DMS 273 (cell line): ENCODE measurements around the gene SLC24A3.

Source experiments
- DNase-seq: peaks from one replicate; lab custom pipeline; 2025; ENCODE audit not compliant: unreplicated experiment; lab: John Stamatoyannopoulos, UW

Gene SLC24A3

DNA sequence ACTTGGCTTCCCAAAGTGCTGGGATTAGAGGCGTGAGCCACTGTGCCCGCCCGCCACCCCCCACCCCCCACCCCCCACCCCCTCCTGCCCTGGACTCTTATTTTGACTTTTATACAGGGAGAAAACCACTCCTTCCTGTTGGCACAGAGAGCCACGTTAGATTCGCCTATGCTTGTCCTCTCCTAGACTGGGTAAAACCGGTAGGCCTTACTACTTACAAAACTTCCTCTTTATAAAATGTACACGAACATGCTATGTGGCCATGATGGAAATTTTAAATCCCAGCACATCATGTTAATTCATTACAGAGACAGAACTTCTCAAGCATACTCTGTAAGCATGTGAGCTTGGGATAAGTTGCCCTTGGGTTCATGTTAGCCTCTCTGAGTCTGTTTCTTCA lies 124.2 kb downstream of the SLC24A3 start:
- no peak for DNase-seq

- DNase-seq = no peak
Observed at GRCh38 chr20:19338380-19338779, 125.9 kb downstream of the SLC24A3 start.

DNA sequence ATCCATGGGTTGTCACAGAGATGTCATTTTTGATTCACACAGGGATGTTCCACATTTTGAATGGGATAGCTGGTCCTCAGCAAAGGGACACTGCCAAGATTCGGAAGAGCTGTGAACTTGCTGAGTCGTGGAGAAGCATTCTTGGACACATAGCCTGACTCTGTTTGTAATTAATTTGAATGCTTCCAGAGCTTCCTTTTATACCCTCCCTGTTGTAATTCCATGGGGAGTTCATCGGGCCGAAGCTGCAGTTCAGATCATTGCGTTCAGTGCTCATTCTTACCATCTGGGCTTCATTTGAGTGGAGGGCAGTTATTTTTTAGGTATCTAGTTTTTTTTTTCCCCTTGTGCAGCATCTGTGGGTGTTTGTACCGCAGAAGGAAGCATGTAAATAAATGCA lies 126.5 kb downstream of the SLC24A3 start:
- DNase-seq = no peak

DNA sequence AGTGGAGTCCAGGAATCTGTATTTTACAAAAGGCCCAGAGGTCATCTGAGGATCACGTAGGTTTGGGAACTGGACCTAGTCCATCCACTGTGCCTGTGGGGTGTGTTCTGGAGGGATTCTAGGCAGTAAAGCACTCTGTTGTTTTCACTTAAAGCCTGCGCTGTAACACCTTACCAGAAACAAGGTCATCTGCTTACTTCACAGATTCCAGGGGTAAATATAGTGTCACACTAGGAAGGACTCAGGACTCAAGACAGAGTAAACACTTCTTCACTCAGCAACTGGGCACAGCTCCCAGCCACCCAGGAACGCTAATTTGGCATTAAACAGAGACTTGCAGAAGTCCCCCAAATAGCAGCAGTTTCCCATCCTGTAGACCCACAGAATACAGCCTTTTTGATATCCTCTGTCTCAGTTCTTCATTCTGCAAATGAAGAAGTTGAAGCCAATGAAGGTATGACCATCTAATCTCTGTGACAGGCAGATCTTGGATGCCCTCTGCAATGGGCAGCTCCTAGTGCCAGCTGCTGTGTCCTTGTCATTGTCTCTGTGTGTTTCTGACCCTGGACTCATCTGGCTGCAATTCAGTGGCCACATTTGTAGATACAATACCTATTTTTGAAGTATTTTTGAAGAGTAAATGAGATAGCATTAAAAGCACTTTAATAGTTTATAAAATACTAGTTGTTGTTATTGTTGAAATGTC lies 129.1 kb downstream of the SLC24A3 start:
- no peak for DNase-seq

GRCh38 chr20:19344341-19344740 lies 131.9 kb downstream of the SLC24A3 start:
- no peak for DNase-seq

DNA sequence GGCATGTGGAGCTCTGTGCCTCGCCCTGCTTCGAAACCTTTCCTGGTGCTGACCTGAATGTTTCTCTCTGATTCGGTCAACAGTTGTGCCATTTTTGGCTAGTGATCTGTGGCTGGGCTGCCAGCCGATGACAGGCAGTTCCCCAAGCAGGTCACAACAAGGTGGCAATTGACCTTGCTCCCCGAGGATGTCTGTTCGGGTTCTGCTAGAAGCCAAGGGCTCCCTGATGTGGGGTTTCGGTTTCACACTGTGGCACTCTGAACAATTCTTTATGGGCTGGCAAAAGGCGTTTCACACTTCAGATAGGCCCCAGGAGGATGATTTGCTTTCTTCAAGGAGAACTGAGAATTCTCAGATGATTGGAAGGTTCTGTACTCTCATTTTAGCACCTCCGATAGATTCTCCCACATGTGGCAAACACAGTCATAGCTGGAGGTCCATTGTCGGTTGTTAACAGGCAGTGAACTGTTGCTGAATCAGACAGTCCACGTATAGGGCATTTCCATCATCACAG lies 135.6 kb downstream of the SLC24A3 start:
- DNase-seq = no peak

- DNase-seq = no peak
Observed at GRCh38 chr20:19348582-19348981, 136.1 kb downstream of the SLC24A3 start.

- no peak for DNase-seq
Observed at GRCh38 chr20:19349879-19350278, 137.4 kb downstream of the SLC24A3 start.

DNA sequence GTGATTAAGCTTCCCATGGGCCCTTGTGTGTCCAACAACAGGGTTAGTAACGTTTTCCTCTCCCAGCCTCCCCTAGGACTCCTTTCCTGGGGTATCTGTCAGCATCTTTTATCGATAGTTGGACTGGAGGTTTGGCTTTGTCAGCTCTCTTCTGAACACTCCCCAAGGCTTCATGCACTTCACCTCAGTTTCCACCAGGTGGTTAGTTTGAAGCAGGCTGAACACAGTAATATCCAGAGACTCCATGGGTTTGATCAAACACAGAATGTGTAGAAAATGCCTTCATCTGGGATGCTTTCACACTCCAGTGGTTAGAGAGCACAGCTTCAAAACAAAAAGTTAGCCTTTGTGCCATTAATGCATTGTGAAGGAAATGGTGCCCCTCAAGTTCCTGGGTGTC lies 139.1 kb downstream of the SLC24A3 start:
- no peak for DNase-seq

- DNase-seq = no peak
Observed at GRCh38 chr20:19354950-19355349, 142.5 kb downstream of the SLC24A3 start.

DNA sequence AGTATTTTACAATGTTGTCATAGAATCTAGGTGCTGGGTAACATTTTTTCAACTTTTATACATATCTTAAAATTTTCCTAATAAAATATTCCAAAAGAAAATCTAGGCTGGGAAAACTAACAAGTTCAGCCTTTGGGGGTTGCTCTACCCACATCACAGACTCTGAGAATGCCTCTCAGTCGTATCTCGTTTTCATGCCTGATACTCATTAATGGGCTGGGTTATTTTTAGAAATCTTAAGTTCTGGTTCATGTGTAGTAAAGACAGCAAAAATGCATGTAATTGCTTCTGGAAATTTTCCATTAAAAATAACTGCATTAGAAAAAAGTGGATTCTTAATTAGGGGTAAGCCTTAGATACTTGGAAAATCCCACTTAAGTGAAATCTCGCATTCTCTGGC lies 149.3 kb downstream of the SLC24A3 start:
- DNase-seq = no peak

GRCh38 chr20:19363476-19363875 lies 151.0 kb downstream of the SLC24A3 start:
- DNase-seq = no peak

DNA sequence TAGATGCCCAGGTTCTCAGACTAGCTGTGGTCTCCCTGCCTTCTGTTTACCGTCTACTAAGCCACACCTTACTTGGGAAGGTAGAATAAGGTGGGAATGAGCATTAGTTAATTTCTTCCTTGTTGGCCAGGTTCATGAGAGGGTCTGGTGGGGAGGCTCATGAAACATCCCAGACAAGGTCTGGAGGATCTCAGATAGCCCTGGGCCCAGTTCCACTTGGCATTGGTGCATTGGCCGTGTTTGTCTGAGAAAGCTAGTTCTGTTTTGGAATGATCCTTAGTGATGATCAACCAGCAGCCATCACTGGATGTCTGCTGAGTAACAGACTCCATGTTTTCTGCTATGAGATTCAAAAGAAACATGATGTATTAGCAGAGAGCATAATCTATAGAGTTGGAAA lies 155.1 kb downstream of the SLC24A3 start:
- no peak for DNase-seq

DNA sequence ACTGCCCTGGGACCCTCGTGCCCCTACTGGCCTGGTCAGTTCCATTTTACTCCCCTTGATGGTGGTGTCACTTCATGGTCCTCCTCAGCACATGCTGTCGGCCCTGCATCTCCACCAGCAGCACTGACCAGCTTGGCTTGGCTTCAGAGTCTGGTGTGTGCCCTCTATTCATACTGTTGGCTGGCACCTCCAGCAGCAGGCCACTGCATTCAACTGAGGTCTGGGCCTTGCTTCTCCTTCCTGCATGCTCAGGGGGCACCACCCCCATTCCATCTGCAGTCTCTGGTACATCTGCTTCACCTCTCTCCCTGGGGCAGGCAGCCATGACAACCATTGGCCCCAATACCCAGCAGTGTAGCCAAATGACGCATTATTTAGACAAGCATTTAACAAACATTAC lies 155.9 kb downstream of the SLC24A3 start:
- peak; percentile 43 for DNase-seq

GRCh38 chr20:19370076-19371075 lies 157.9 kb downstream of the SLC24A3 start:
- DNase-seq = peak; percentile 43

DNA sequence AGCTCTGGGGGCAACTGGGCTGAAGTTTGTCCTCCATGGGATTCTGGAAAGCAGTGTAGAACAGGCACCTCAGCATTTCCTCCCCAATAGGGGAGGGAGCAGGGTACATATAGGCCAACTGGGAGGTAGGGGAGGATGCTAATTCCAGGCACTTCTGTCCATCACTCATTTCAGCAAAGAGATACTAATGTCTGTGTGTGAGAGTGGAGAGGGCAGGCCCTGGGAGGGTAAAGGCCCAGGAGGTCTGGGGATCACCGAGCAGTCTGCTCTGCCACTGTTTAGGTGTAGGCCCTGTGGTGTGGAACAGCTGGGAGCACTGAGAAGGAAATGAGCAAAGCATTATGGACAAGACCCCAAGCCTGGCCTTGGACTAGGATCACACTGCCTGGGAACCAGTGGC lies 158.7 kb downstream of the SLC24A3 start:
- DNase-seq = no peak

- DNase-seq = no peak
Observed at GRCh38 chr20:19374216-19374615, 161.8 kb downstream of the SLC24A3 start.

GRCh38 chr20:19375395-19375794 lies 163.0 kb downstream of the SLC24A3 start:
- peak; percentile 74 for DNase-seq

- DNase-seq = peak; percentile 49
Observed at GRCh38 chr20:19375801-19376200, 163.4 kb downstream of the SLC24A3 start.

GRCh38 chr20:19376451-19377229 lies 164.2 kb downstream of the SLC24A3 start:
- DNase-seq = no peak

GRCh38 chr20:19378058-19378457 lies 165.6 kb downstream of the SLC24A3 start:
- no peak for DNase-seq
